IPS DF 6.9 (cell line): ENCODE data around the gene ALK.

Experiments
- DNase-seq: peaks from one replicate; pipeline ENCODE4 v3.0.0-alpha.2; 2013; ENCODE audit warnings: low read depth, low spot score
- H3K27ac ChIP-seq: one replicate; pipeline ENCODE4 v1.5.1; 2013; ENCODE audit warnings: low read length, control low read depth
- H3K27me3 ChIP-seq: 2 replicates; pipeline ENCODE4 v1.6.1; 2013; ENCODE audit warnings: mild to moderate bottlenecking, low read length; ENCODE audit not compliant: control insufficient read depth, insufficient read depth
- H3K36me3 ChIP-seq: 2 replicates; pipeline ENCODE4 v1.6.1; 2013; ENCODE audit warnings: low read length; ENCODE audit not compliant: control insufficient read depth, insufficient read depth
- H3K4me1 ChIP-seq: 2 replicates; pipeline ENCODE4 v1.6.1; 2013; ENCODE audit warnings: low read length; ENCODE audit not compliant: control insufficient read depth, insufficient read depth
- H3K4me3 ChIP-seq: 2 replicates; pipeline ENCODE4 v1.5.1; 2013; ENCODE audit warnings: mild to moderate bottlenecking, low read length
- H3K9me3 ChIP-seq: 2 replicates; pipeline ENCODE4 v1.6.1; 2013; ENCODE audit warnings: low read length, inconsistent platforms; ENCODE audit not compliant: control insufficient read depth, insufficient read depth
- WGBS: extraction: QIAGEN DNeasy Blood & Tissue Kit; methylation state at CpG from one replicate; pipeline ENCODE4 v1.1.7; 2013; ENCODE audit warnings: mixed read lengths, missing lambda C conversion rate; ENCODE audit not compliant: insufficient read length, insufficient coverage; 5-methylcytosine and 5-hydroxymethylcytosine counted together

Gene ALK

DNA sequence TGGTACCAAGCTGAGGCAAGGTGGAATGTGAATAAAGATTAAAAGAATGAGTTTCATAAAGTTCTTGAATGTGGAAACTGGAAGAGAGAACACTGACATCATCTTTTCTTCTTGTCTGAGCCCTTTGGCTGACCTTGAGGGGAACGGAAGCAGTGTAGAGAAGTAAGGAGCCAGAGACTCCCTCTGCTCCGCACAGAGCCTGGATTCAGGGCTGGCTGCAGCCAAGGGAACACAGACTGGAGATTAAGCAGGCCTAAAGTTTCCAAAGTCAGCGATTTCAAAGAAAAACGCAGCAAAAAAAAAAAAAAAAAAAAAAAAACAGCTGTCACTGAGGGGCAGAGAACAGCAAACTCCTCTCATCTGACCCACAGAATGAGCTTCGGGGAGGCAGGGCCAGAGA lies 19.3 kb upstream of the ALK start:
- Histone ChIP-seq H3K27me3 (no peaks in the 10 kb centered on the region), H3K9me3 (no peaks in the 10 kb centered on the region), H3K27ac (no peak overlapping the region), H3K36me3 (no peaks in the 10 kb centered on the region), H3K4me3 (no peak overlapping the region), H3K4me1 (no peaks in the 10 kb centered on the region)
- WGBS, result no CpG with 5 or more reads among the region's 5 CpGs
- no peak for DNase-seq

DNA sequence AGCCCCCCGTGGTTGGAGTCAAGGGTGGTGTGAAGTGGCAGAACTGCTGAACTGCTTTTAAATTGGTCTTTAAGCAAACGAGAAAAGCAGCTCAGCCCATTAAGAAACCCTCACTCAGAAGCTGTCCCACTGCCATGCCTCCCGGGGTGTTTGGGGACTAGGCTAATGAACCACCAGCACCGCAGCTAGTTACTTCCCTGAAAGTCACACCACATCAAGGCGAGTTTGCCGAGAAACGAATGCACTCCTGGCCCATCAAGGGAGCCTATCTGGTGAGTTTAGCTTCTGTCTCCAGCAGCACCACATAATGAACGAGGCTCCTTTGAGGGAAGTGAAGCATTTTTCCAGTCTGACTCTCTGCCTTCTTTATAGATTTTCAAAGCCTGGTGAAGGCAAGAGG lies 14.6 kb upstream of the ALK start:
- Histone ChIP-seq H3K4me1 (no peaks in the 10 kb centered on the region), H3K4me3 (no peak overlapping the region), H3K9me3 (no peaks in the 10 kb centered on the region), H3K27me3 (no peaks in the 10 kb centered on the region), H3K27ac (no peak overlapping the region), H3K36me3 (no peaks in the 10 kb centered on the region)
- DNase-seq, result no peak
- WGBS, result no CpG with 5 or more reads among the region's 8 CpGs

GRCh38 chr2:29931818-29932217 lies 10.4 kb upstream of the ALK start:
- no peaks in the 10 kb centered on the region for H3K4me1 ChIP-seq
- no peak overlapping the region for H3K4me3 ChIP-seq
- H3K9me3 ChIP-seq, result no peaks in the 10 kb centered on the region
- no peak overlapping the region for H3K27ac ChIP-seq
- DNase-seq, result no peak
- H3K36me3 ChIP-seq, result no peaks in the 10 kb centered on the region
- no CpG with 5 or more reads among the region's 1 CpG for WGBS
- H3K27me3 ChIP-seq, result no peaks in the 10 kb centered on the region

DNA sequence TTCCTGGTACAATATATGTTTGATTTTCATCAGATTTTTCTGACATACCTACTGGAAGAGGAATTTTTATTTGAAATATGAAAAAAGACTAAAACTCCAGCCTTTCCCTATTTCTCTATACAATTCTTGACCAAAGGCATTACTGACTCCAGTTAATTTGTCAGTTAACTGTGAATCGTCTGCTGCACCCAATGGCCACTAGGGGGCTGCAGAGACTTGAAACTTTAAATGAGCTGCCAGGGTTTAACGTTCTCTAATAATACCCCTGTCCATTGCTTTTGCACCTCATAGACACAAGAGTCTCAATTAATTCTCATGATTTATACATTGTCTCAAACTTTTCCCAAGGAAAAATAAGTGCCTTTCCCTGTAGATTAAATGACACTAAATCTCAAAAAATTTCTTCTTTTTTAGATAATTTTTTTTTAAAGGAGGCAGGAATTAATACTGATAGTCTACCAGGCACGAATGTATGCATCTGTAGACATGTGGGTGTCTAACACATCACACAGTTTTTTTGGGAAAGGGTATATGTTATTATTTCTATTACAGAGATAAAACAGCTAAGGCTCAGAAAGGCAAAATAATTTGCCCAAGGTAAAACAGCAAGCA lies 1.8 kb upstream of the ALK start:
- Histone ChIP-seq H3K9me3 (no peaks in the 10 kb centered on the region), H3K4me1 (no peaks in the 10 kb centered on the region), H3K27ac (no peak overlapping the region), H3K27me3 (peaks cover 21% of the 10 kb centered on the region), H3K36me3 (no peaks in the 10 kb centered on the region), H3K4me3 (no peak overlapping the region)
- WGBS, result no CpG with 5 or more reads among the region's 3 CpGs
- DNase-seq, result no peak

- Histone ChIP-seq H3K4me1 (no peaks in the 10 kb centered on the region), H3K9me3 (no peaks in the 10 kb centered on the region), H3K4me3 (no peak overlapping the region), H3K27me3 (peaks cover 21% of the 10 kb centered on the region), H3K36me3 (no peaks in the 10 kb centered on the region), H3K27ac (no peak overlapping the region)
- no peak for DNase-seq
- no CpG with 5 or more reads among the region's 4 CpGs for WGBS
These were observed 1.2 kb upstream of the ALK start for GRCh38 chr2:29922605-29923004.

DNA sequence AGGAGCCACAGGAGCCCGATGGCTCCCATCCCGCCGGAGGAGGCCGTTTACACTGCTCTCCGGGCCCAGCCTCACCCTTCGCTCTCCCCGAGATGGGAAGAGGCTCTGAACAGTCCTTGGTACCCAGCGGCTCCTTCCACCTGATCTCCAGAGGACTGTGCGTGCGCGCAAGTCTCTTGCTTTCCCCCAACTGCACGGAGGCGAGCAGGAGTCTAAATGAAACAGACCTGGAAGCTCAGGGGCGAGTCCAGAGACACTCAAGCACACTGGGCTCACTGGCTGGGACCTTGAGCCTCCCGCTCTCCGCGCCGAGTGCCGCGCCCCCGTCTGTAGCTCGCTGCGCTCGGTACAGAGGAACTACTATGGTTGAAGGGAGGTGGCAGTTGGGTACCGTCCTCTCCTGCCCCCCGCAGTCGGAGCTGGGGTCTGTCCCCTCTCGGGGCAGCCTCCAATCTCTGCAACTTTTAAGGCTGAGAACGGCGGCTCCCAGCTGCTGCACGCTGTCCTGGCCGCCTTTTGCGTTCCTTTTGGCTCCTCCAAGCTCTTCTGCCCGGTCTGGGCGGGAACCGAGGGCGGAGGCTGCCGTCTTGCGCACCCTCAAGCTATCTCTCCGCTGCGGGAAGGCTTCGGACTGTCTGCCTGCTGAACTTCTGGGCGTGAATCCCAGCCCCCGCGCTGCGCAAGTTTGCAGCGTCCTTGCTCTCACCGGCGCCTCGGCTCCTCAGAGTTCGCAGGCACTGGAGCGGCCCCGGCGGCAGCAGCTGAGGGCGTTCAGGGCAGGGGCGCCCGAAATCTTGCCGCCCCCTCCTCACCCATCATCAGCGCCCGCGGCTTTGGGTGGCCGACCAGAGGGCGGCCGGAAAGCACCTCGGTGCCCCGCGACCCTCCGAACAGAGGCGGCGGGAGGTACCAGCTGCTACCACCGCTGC lies 491 bp downstream of the ALK start:
- Histone ChIP-seq H3K4me1 (no peaks in the 10 kb centered on the region), H3K9me3 (no peaks in the 10 kb centered on the region), H3K36me3 (no peaks in the 10 kb centered on the region), H3K27ac (no peak overlapping the region), H3K4me3 (peak overlapping the region; percentile 37; the same call in 1 of the 2 replicates), H3K27me3 (peaks cover 21% of the 10 kb centered on the region)
- WGBS, result no CpG with 5 or more reads among the region's 71 CpGs
- DNase-seq, result no peak

- no peak overlapping the region for H3K27ac ChIP-seq
- H3K4me3 ChIP-seq, result peak overlapping the region; percentile 30
- no peaks in the 10 kb centered on the region for H3K4me1 ChIP-seq
- H3K27me3 ChIP-seq, result peaks cover 21% of the 10 kb centered on the region
- DNase-seq, result no peak
- no peaks in the 10 kb centered on the region for H3K9me3 ChIP-seq
- H3K36me3 ChIP-seq, result no peaks in the 10 kb centered on the region
- WGBS, result no CpG with 5 or more reads among the region's 40 CpGs
These were observed 1.2 kb downstream of the ALK start for GRCh38 chr2:29920130-29920577.

DNA sequence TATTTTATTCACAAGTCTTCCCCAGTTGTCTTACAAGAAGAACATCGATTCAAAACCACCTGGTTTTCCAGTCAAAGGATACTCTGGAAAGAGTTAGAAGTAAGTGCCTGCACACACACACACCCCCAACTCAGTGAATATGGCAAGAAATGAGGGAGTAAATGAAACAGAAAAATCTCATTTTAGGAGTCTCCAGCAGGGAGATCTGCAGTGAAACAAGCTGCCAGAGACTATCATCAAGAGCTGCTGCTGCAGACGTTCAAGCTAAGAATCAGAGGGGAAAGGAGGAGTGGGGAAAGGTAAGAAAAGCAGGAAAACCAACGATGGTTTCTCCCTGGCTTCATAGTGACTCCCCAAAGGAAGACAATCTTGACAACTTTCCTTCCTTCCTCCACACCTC lies 2.4 kb downstream of the ALK start:
- no peak for DNase-seq
- Histone ChIP-seq H3K36me3 (no peaks in the 10 kb centered on the region), H3K9me3 (no peaks in the 10 kb centered on the region), H3K27ac (no peak overlapping the region), H3K27me3 (peaks cover 21% of the 10 kb centered on the region), H3K4me3 (no peak overlapping the region), H3K4me1 (no peaks in the 10 kb centered on the region)
- no CpG with 5 or more reads among the region's 3 CpGs for WGBS

DNA sequence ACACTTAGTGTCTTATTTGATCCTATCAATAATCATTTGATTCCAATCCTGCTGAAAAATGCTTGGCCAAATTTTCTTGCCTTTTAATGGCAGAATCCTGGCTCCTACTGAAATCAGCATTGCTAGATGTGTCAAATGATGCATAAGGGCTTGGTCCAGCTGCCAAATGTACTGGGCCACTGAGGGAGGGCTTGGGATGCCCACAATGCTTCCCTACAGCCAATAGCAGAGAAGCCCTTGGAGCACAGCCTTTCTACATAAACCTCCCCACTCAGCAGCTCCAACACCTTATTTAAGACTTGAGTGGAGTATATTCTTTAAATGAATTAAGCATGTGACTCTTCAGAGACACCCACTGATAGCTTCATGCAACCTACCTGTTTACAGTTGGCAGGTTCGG lies 3.6 kb downstream of the ALK start:
- no CpG with 5 or more reads among the region's 1 CpG for WGBS
- no peak for DNase-seq
- no peaks in the 10 kb centered on the region for H3K9me3 ChIP-seq
- H3K4me3 ChIP-seq, result no peak overlapping the region
- H3K4me1 ChIP-seq, result no peaks in the 10 kb centered on the region
- H3K27me3 ChIP-seq, result peaks cover 21% of the 10 kb centered on the region
- H3K36me3 ChIP-seq, result no peaks in the 10 kb centered on the region
- H3K27ac ChIP-seq, result no peak overlapping the region

- no peak overlapping the region for H3K27ac ChIP-seq
- DNase-seq, result no peak
- H3K4me1 ChIP-seq, result no peaks in the 10 kb centered on the region
- no peaks in the 10 kb centered on the region for H3K9me3 ChIP-seq
- H3K27me3 ChIP-seq, result peaks cover 21% of the 10 kb centered on the region
- no peaks in the 10 kb centered on the region for H3K36me3 ChIP-seq
- no peak overlapping the region for H3K4me3 ChIP-seq
These were observed 4.8 kb downstream of the ALK start for GRCh38 chr2:29916571-29916970.
